ENCODE results near the gene ABCA4.

The ABCA4 gene

DNA sequence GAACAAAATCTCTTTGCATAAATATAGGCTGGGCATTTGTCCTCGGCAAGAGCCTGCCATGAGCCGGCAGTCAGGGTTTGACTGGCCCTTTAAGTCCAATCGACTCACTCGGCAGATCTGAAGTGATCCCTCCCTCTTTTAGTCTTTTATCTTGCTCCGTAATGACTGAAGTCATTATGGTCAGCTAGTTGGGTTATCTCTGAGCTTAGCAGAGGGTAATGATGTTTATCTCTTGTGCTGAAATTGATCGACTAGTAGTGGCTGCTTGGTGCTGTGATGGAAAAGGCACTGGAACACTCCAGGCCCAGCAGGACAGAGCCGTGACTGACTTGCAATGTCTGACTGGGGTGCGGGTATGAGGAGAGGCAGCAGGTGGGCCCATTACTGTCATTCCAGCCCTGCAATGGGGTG, 468 bp upstream of the ABCA4 start:
- Histone ChIP-seq H3K27me3 (peaks cover 71% of the 10 kb centered on the region), H3K36me3 (no peaks in the 10 kb centered on the region), H3K9me3 (no peaks in the 10 kb centered on the region), H3K4me1 (ENCODE audit: control insufficient read depth in 1 of 2, insufficient read depth in 1 of 2, low read depth in 1 of 2, low read length in 1 of 2) (no peaks in the 10 kb centered on the region), H3K4me3 (ENCODE audit: low read depth in 1 of 2, low read length in 1 of 2) (no peak overlapping the region), H3K27ac (no peak overlapping the region)
- TF ChIP-seq, protein P1, sequence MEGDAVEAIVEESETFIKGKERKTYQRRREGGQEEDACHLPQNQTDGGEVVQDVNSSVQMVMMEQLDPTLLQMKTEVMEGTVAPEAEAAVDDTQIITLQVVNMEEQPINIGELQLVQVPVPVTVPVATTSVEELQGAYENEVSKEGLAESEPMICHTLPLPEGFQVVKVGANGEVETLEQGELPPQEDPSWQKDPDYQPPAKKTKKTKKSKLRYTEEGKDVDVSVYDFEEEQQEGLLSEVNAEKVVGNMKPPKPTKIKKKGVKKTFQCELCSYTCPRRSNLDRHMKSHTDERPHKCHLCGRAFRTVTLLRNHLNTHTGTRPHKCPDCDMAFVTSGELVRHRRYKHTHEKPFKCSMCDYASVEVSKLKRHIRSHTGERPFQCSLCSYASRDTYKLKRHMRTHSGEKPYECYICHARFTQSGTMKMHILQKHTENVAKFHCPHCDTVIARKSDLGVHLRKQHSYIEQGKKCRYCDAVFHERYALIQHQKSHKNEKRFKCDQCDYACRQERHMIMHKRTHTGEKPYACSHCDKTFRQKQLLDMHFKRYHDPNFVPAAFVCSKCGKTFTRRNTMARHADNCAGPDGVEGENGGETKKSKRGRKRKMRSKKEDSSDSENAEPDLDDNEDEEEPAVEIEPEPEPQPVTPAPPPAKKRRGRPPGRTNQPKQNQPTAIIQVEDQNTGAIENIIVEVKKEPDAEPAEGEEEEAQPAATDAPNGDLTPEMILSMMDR (IDR thresholded peaks at IDR 0.05) = no peak

DNA sequence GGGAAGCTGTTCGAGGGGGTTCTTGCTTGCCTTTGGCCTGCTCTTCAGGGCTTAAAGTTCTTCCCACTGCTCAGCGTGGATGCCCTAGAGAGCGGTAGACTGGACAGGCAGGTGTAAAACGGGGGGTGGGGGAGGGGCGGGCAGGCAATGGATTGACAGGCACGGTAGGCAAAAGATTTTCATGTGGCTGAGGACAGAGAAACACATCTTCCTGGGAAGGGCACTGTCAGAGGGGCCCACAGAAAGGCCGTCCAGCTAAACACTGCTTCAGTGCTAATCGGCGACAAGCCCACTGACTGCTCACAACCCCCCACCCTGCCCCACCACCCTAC, 412 bp downstream of the ABCA4 start:
- Histone ChIP-seq H3K36me3 (no peaks in the 10 kb centered on the region), H3K9me3 (no peaks in the 10 kb centered on the region), H3K4me1 (ENCODE audit: control insufficient read depth in 1 of 2, insufficient read depth in 1 of 2, low read depth in 1 of 2, low read length in 1 of 2) (no peaks in the 10 kb centered on the region), H3K27me3 (peaks cover 71% of the 10 kb centered on the region), H3K4me3 (ENCODE audit: low read depth in 1 of 2, low read length in 1 of 2) (no peak overlapping the region), H3K27ac (no peak overlapping the region)
- TF ChIP-seq, protein P1 (IDR thresholded peaks at IDR 0.05) = no peak

DNA sequence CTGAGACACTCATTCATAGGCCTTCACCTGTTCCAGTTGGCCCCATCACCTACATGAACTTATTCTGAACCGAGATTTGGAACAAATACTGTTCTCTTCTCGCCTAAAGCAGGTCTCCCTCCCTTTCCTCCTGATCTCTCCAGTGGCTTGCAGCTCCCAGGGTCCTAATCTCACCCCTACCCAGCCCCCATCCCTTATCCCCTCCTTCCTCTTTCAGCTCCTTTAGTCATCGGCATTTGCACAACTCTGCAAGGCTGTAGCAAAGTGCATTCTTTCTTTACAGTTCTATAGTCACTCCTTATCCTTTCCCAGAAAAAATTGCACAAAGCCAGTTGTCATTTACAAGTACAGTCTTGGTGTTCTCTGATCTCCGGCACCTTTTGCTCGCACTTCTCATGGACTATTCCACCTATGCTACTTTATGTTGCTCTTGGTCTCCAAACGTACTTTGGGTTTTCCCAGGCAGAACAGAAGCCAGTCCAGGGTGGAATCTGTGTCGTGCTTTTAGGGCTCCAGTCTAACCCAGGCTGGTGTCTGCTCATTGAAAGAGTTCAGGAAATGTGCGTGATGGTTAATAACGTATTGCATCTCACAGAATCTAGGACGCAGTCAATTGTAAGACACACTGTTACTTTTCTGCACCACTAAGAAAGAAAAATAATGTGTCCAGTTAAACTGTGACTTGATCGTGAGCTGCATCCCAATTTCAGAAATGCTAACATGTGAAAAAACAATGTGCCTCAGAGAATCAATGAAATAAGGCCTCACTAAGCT, 965 bp downstream of the ABCA4 start:
- TF ChIP-seq, protein P1 (IDR thresholded peaks at IDR 0.05) = no peak
- no peaks in the 10 kb centered on the region for H3K4me1 ChIP-seq (ENCODE audit: control insufficient read depth in 1 of 2, insufficient read depth in 1 of 2, low read depth in 1 of 2, low read length in 1 of 2)
- no peak overlapping the region for H3K4me3 ChIP-seq (ENCODE audit: low read depth in 1 of 2, low read length in 1 of 2)
- H3K9me3 ChIP-seq = no peaks in the 10 kb centered on the region
- no peak overlapping the region for H3K27ac ChIP-seq
- H3K27me3 ChIP-seq = peaks cover 74% of the 10 kb centered on the region
- no peaks in the 10 kb centered on the region for H3K36me3 ChIP-seq

DNA sequence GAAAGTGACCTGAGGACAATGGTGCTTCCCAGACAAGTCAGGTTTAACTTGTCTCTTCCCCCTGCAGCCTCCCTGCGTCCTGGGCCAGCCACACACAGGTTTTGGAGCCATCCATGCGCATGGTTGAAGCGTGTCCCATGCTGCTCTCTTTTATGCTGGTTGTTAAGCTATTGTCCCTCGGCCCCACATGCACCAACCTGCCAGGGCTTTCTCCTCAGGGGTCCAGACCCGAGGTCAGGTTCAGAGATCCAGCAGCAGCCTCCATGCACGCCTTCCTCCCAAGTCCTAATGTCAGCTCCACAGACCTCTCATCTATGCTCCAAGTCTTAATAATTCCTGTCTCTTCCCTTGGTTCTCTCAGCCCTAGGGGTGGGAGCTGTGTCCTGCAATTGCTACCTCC, 1.6 kb downstream of the ABCA4 start:
- H3K4me3 ChIP-seq (ENCODE audit: low read depth in 1 of 2, low read length in 1 of 2) = no peak overlapping the region
- peaks cover 68% of the 10 kb centered on the region for H3K27me3 ChIP-seq
- no peaks in the 10 kb centered on the region for H3K9me3 ChIP-seq
- no peaks in the 10 kb centered on the region for H3K36me3 ChIP-seq
- no peaks in the 10 kb centered on the region for H3K4me1 ChIP-seq (ENCODE audit: control insufficient read depth in 1 of 2, insufficient read depth in 1 of 2, low read depth in 1 of 2, low read length in 1 of 2)
- TF ChIP-seq, protein P1 (IDR thresholded peaks at IDR 0.05) = no peak
- H3K27ac ChIP-seq = no peak overlapping the region

DNA sequence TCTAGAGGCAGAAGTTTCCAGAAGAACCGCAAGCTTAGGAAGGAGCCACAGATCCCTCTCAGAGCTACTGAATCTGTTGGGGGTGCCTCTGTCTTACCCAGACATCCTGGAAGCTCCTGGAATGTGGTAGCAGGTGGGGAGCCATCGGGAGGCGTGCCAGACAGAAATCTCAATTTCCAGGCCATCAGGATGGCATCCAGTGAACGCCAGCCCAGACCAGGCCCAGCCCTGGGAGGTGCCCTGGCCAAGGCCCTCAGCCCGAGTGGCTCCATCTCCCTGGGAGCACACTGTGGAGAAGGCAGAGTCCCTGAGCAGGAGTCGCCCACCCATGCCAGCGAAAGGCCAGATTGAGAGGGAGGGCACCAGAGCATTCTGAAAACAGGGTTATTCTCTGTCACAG, 2.5 kb downstream of the ABCA4 start:
- no peak overlapping the region for H3K27ac ChIP-seq
- TF ChIP-seq, protein P1 (IDR thresholded peaks at IDR 0.05) = no peak
- H3K9me3 ChIP-seq = no peaks in the 10 kb centered on the region
- H3K4me3 ChIP-seq (ENCODE audit: low read depth in 1 of 2, low read length in 1 of 2) = no peak overlapping the region
- no peaks in the 10 kb centered on the region for H3K36me3 ChIP-seq
- peaks cover 70% of the 10 kb centered on the region for H3K27me3 ChIP-seq
- no peaks in the 10 kb centered on the region for H3K4me1 ChIP-seq (ENCODE audit: control insufficient read depth in 1 of 2, insufficient read depth in 1 of 2, low read depth in 1 of 2, low read length in 1 of 2)

Measured in neutrophil (primary cell).